HT1080 (cell line): Measurements from ENCODE around the gene USE1. TPM values are rescaled to one million over a fixed set of nuclear protein-coding genes. Genes with fewer than 3 reads are reported as not detected.

Source experiments
- DNase-seq: peaks from one replicate; pipeline ENCODE4 v3.0.0-alpha.2; 2015; ENCODE audit warnings: low read depth
- total RNA-seq: library from RNA; depleted of rRNA; stranded (reverse); fragments of >200 nt; shearing (Covaris generic); gene quantifications from 2 replicates; pipeline ENCODE4 v1.2.3, GENCODE V29; 2014

USE1 gene
- total RNA-seq, 1 experiment from 2014 or later = 30.5 TPM

- no peak for DNase-seq
These were observed 21.0 kb downstream of the USE1 start for GRCh38 chr19:17235971-17236777.

GRCh38 chr19:17236811-17237543, 21.8 kb downstream of the USE1 start:
- no peak for DNase-seq

- no peak for DNase-seq
These were observed 22.9 kb downstream of the USE1 start for GRCh38 chr19:17237747-17238706.

- DNase-seq = no peak
These were observed 25.1 kb downstream of the USE1 start for GRCh38 chr19:17240062-17240752.

GRCh38 chr19:17240826-17241399, 25.8 kb downstream of the USE1 start:
- DNase-seq = no peak

GRCh38 chr19:17242431-17243208, 27.5 kb downstream of the USE1 start:
- no peak for DNase-seq

GRCh38 chr19:17243211-17243829, 28.2 kb downstream of the USE1 start:
- no peak for DNase-seq

GRCh38 chr19:17243830-17244617, 28.9 kb downstream of the USE1 start:
- no peak for DNase-seq

- DNase-seq = no peak
These were observed 29.7 kb downstream of the USE1 start for GRCh38 chr19:17244618-17245534.

- no peak for DNase-seq
These were observed 30.4 kb downstream of the USE1 start, which contains the start of gene NR2F6 for GRCh38 chr19:17245535-17245984. Gene NR2F6, minus strand, starts transcription at chr19:17245919. Its CDS starts 699 bp downstream, at chr19:17245220.

- peak; percentile 41 for DNase-seq
These were observed 31.7 kb downstream of the USE1 start for GRCh38 chr19:17246681-17247425.

- DNase-seq = no peak
These were observed 33.0 kb downstream of the USE1 start for GRCh38 chr19:17248011-17248776.

- no peak for DNase-seq
These were observed 34.9 kb downstream of the USE1 start for GRCh38 chr19:17249887-17250548.

- peak; percentile 26 for DNase-seq
These were observed 39.5 kb downstream of the USE1 start for GRCh38 chr19:17254636-17255035.

GRCh38 chr19:17255150-17255621, 40.0 kb downstream of the USE1 start:
- peak; percentile 48 for DNase-seq
